Vagina (tissue), 2 donors: Measurements from ENCODE around the gene ADPRS.

Experiments
- CTCF ChIP-seq, 3 experiments: fragments of 450-650 bp in 2 of 3; fragments of 200-600 bp in 1 of 3; sonication (generic) in 1 of 3; IDR thresholded peaks; one replicate each; pipeline ENCODE4 v1.5.1; 2017 to 2019; ENCODE audit warnings: antibody characterized with exemption in 3 of 3, mild to moderate bottlenecking in 2 of 3, moderate library complexity in 2 of 3
- POLR2A ChIP-seq, 2 donors: fragments of 450-650 bp; IDR thresholded peaks; one replicate each; pipeline ENCODE4 v1.6.1; 2017; ENCODE audit warnings: antibody characterized with exemption in 2 of 2, mild to moderate bottlenecking in 2 of 2, moderate library complexity in 2 of 2
- POLR2AphosphoS5 ChIP-seq, 2 donors: sonication (generic); formaldehyde crosslinking; IDR thresholded peaks; one replicate each; pipeline ENCODE4 v1.9.0; 2017; ENCODE audit warnings: antibody characterized with exemption in 2 of 2, mild to moderate bottlenecking in 2 of 2, low read depth in 1 of 2; ENCODE audit not compliant: insufficient read depth in 1 of 2

DNA sequence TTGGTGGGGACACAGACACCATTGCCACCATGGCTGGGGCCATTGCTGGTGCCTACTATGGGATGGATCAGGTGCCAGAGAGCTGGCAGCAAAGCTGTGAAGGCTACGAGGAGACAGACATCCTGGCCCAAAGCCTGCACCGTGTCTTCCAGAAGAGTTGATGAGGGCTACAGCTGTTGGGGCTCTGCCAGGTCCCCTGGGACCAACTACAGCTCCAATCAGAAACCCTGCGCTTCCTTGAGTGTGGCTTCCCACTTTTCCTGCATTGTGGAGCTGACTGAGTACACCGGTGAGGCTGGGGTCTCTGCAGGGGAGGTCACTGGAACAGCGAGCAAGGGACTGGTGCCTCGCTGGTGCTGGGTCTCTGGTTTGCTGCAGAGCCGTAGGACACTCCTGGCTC lies 4.5 kb downstream of the ADPRS start:
- TF ChIP-seq CTCF (IDR thresholded peaks at IDR 0.05), result no peak
- no peak for TF ChIP-seq POLR2AphosphoS5 (IDR thresholded peaks at IDR 0.05; ENCODE audit: insufficient read depth in 1 of 2, low read depth in 1 of 2)
- no peak for TF ChIP-seq POLR2A (IDR thresholded peaks at IDR 0.05)
